T-cell (primary cell): ENCODE results near the gene LARP4. TPM values are rescaled to one million over a fixed set of nuclear protein-coding genes. Genes with fewer than 3 reads are reported as not detected.

Experiments
- ATAC-seq, 4 experiments: fragments of 200-7000 bp in 3 of 4; fragments of 150-1000 bp in 1 of 4; cut with Tn5 transposase; replicated peaks in 1 of 4; 1 replicate in 3 of 4; 2 replicates in 1 of 4; pipeline ENCODE4 v1.10.0; 2021; ENCODE audit warnings: moderate library complexity in 3 of 4, mild to moderate bottlenecking in 2 of 4, moderate number of reproducible peaks in 1 of 4
- CTCF ChIA-PET, 2 donors: fragments of 300-600 bp; sonication (Branson Sonifier 250); formaldehyde crosslinking; loops; one replicate each; lab custom pipeline; 2022; ENCODE audit warnings: antibody characterized with exemption in 2 of 2; lab: Charles Lee
- POLR2A ChIA-PET, 2 donors: fragments of 300-600 bp; sonication (Branson Sonifier 250); formaldehyde crosslinking; loops; one replicate each; lab custom pipeline; 2022; ENCODE audit warnings: antibody characterized with exemption in 2 of 2; lab: Charles Lee
- DNase-seq, 35 experiments: peaks; one replicate each; pipeline versions ENCODE4 v3.0.0 to v3.0.0-alpha.2; 2013 to 2023
- H3K27ac ChIP-seq: one replicate; pipeline ENCODE4 v1.5.1; 2013; ENCODE audit warnings: low read length
- H3K27me3 ChIP-seq, 2 experiments: replicated peaks in 1 of 2; 1 replicate in 1 of 2; 2 replicates in 1 of 2; pipeline versions ENCODE4 v1.6.1 to v1.7.0; 2013; ENCODE audit warnings: low read length in 1 of 2, mixed read lengths in 1 of 2; ENCODE audit not compliant: control insufficient read depth in 2 of 2, insufficient read depth in 2 of 2; ENCODE audit errors: extremely low read depth in 1 of 2
- H3K36me3 ChIP-seq, 2 donors: 1 replicate in 1 of 2; 2 replicates in 1 of 2; pipeline versions ENCODE4 v1.6.1 to v1.7.0; 2013; ENCODE audit warnings: low read length in 1 of 2; ENCODE audit not compliant: control insufficient read depth in 2 of 2, insufficient read depth in 1 of 2; ENCODE audit errors: extremely low read depth in 1 of 2
- H3K4me1 ChIP-seq, 2 experiments: 1 replicate in 1 of 2; 2 replicates in 1 of 2; pipeline versions ENCODE4 v1.6.1 to v1.7.0; 2013; ENCODE audit warnings: low read length in 2 of 2, mixed read lengths in 1 of 2; ENCODE audit not compliant: insufficient read depth in 2 of 2, control insufficient read depth in 1 of 2; ENCODE audit errors: extremely low read depth in 1 of 2
- H3K4me3 ChIP-seq, 2 donors: 1 replicate in 1 of 2; 2 replicates in 1 of 2; pipeline versions ENCODE4 v1.5.1 to v1.7.0; 2013; ENCODE audit warnings: mild to moderate bottlenecking in 2 of 2, low read length in 1 of 2, moderate library complexity in 1 of 2; ENCODE audit not compliant: control insufficient read depth in 1 of 2; ENCODE audit errors: extremely low read depth in 1 of 2
- H3K9me3 ChIP-seq: 2 replicates; pipeline ENCODE4 v1.7.0; 2013
- H3K27ac Mint-ChIP-seq, 2 donors: one replicate each; pipeline ENCODE4 v1.8.0; 2020 to 2021; ENCODE audit warnings: mild to moderate bottlenecking in 2 of 2, mixed read lengths in 2 of 2
- H3K27me3 Mint-ChIP-seq, 2 donors: one replicate each; pipeline ENCODE4 v1.8.0; 2021 to 2022; ENCODE audit warnings: mixed read lengths in 2 of 2
- H3K36me3 Mint-ChIP-seq: one replicate; pipeline ENCODE4 v1.8.0; 2021; ENCODE audit warnings: mixed read lengths
- H3K4me1 Mint-ChIP-seq, 3 donors: one replicate each; pipeline ENCODE4 v1.8.0; 2020 to 2022; ENCODE audit warnings: mixed read lengths in 3 of 3, mild to moderate bottlenecking in 1 of 3
- H3K4me3 Mint-ChIP-seq, 3 donors: one replicate each; pipeline ENCODE4 v1.8.0; 2020 to 2022; ENCODE audit warnings: mild to moderate bottlenecking in 3 of 3, mixed read lengths in 3 of 3, moderate library complexity in 3 of 3
- H3K9me3 Mint-ChIP-seq, 3 donors: one replicate each; pipeline ENCODE4 v1.8.0; 2020 to 2022; ENCODE audit warnings: mixed read lengths in 3 of 3
- WGBS: methylation state at CpG from one replicate; pipeline ENCODE4 v1.1.5; 2013; ENCODE audit warnings: missing lambda C conversion rate; ENCODE audit not compliant: insufficient coverage; 5-methylcytosine and 5-hydroxymethylcytosine counted together
- total RNA-seq, 35 experiments: library from RNA in 6 of 35; stranded (reverse) in 6 of 35; fragments of 120-200 nt in 1 of 35; gene quantifications; one replicate each; pipeline versions ENCODE4 v1.2.1 to v1.2.4 and lab custom pipeline; 2013 to 2026

LARP4 gene
- total RNA-seq: 10 to 100 TPM; 22.2 to 38.8 (median 36.7) TPM
- 28.0 TPM for total RNA-seq (2013)
- 24.0 to 335 (median 52.4) reads per million in 29 experiments for total RNA-seq (lab: John Stamatoyannopoulos, UW)

DNA sequence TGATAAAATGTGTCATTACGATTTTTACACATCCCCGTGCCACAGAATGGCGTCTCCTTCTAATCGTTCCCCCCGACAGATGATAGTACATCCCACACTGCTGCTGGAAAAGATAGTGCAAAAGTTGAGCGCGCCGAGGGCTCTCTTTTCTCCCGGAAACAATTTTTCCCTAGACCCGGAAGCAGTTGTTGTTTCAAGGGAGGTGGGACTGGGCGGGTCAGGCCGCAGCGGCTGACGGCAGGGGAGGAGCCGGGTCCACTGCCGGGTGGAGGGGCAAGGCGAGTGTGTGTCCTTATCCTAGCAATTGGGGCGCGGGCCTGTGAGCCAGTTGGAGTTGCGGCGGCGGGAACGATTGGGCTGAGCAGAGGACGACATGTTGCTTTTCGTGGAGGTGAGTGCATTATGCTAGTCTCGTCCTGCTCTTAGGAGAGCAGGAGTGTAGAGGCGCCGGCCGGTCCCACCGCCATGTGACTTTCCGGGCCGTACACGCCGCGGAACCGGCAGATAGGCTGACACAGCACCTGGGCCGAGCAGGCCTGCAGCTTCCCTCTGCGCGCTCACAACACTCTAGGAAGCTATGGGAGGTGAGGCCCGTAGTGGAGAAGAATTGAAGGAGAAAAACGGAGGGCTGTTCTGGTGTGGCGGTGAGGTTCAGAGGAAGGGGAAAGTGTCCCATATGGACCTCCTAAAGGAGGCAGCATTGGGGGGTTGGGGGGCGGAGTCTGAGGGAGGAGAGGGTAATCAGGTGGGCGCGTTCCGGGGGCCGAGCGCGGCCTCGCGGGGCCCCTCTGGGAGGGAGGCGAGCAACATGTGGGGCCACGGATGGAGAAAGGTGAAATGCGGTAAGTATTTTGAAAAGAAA is at the start of gene LARP4:
Gene LARP4 (plus strand): TSS at position 248 of the 862 bp plus-strand sequence. CDS start 126 bp downstream, at position 374.
- no peaks in the 10 kb centered on the region for H3K36me3 ChIP-seq
- WGBS: under 1% methylated on average over 43 of the region's 54 CpGs
- Mint-ChIP-seq H3K4me1 (peaks cover 36 to 41% (median 39%) of the 10 kb centered on the region in 3 donors), H3K27me3 (peaks cover 6 to 8% of the 10 kb centered on the region in 2 donors), H3K36me3 (no peaks in the 10 kb centered on the region), H3K27ac (peak within 1 kb of the TSS; percentile 81 to 92), H3K9me3 (no peaks in the 10 kb centered on the region), H3K4me3 (peak within 1 kb of the TSS; percentile 92 to 100 (median 98))
- ChIA-PET CTCF (no interaction called here), POLR2A (no interaction called here)
- H3K27me3 ChIP-seq: peaks cover 0 to 4% of the 10 kb centered on the region in 2 experiments
- no peaks in the 10 kb centered on the region for H3K9me3 ChIP-seq
- peaks cover 8 to 19% of the 10 kb centered on the region in 2 experiments for H3K4me1 ChIP-seq
- H3K4me3 ChIP-seq: peak within 1 kb of the TSS; percentile 79 to 90
- peak; percentile 96 to 97 (median 96) for ATAC-seq
- DNase-seq: peak; percentile 74 to 93 (median 85)
- peak within 1 kb of the TSS; percentile 83 for H3K27ac ChIP-seq

DNA sequence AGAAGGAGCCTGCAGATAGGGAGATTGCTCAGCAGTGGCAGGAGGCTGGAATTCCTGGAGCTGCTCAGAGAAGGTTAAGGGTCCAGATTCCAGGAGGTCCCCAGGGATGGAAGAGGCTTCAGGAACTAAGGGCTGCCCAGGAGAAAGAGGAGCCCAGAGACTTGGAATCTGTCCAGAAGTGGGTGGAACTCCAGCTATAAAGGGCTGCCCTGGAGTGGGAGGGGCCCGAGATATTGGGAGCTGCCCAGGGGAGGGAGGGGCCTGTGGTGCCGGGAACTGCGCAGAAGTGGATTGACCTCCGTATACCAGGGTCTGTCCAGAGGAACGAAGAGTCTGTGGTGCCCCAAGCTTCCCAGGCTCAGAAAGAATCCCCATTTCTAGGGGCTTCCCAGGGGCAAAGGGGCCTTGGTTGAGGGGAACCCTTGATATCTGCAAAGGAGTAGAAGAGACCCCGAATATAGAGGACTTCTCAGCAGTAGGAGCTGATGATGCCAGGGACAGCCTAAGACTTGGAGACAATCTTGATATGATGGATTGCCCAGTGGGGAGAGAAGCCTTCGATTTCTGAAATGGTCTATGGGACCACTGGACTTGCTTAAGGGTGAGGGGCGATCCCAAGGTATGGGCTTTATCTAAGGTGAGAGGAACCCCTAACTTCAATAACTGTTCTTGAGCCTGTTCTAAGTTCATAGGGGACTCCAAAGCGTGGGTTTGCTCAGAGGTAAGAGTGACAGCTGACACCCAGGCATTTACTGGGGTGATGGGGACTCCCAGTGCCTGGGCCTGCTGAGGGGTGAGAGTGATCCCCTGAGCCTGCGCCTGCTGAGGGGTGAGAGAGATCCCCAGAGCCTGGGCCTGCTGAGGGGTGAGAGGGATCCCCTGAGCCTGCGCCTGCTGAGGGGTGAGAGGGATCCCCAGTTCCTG is 49.3 kb upstream of the LARP4 start:
- Histone ChIP-seq H3K4me3 (no peak overlapping the region), H3K27me3 (no peaks in the 10 kb centered on the region), H3K27ac (no peak overlapping the region), H3K36me3 (no peaks in the 10 kb centered on the region), H3K4me1 (peaks cover 0 to 9% of the 10 kb centered on the region in 2 experiments), H3K9me3 (no peaks in the 10 kb centered on the region)
- WGBS: 91% methylated on average over 7 of the region's 11 CpGs
- ChIA-PET CTCF (no interaction called here), POLR2A (no interaction called here)
- no peak for DNase-seq
- no peak for ATAC-seq
- no peaks in the 10 kb centered on the region for H3K9me3 Mint-ChIP-seq
- no peak overlapping the region for H3K27ac Mint-ChIP-seq
- H3K27me3 Mint-ChIP-seq: no peaks in the 10 kb centered on the region
- no peaks in the 10 kb centered on the region for H3K36me3 Mint-ChIP-seq
- H3K4me3 Mint-ChIP-seq: no peak overlapping the region
- no peaks in the 10 kb centered on the region for H3K4me1 Mint-ChIP-seq

DNA sequence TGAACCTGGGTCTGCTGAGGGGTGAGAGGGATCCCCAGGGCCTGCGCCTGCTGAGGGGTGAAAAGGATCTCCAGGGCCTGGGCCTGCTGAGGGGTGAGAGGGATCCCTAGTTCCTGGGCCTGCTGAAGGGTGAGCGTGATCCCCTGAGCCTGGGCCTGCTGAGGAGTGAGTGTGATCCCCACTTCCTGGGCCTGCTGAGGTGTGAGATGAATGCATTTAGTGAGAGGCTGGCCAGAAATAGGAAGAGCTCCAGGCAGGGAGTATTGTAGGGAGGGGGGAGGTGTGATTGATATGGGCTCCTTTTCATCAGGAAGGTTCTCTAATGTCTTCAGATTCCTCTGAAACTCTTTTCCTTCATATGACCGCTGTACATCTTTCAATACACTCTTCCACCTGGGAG is 47.3 kb upstream of the LARP4 start:
- 81% methylated on average over 2 of the region's 3 CpGs for WGBS
- no peak for DNase-seq
- H3K36me3 ChIP-seq: no peaks in the 10 kb centered on the region
- ChIA-PET POLR2A (no interaction called here), CTCF (interaction anchor here in 1 of 2 donors (0.6 kb wide), 1 partner anchor 224 kb away, joined by 7 read pairs; no protein-coding TSS in a partner anchor)
- H3K9me3 ChIP-seq: no peaks in the 10 kb centered on the region
- H3K27ac ChIP-seq: no peak overlapping the region
- H3K4me3 Mint-ChIP-seq: no peak overlapping the region
- H3K9me3 Mint-ChIP-seq: no peaks in the 10 kb centered on the region
- no peaks in the 10 kb centered on the region for H3K27me3 ChIP-seq
- no peak overlapping the region for H3K4me3 ChIP-seq
- no peaks in the 10 kb centered on the region for H3K4me1 Mint-ChIP-seq
- no peaks in the 10 kb centered on the region for H3K36me3 Mint-ChIP-seq
- no peak for ATAC-seq
- no peaks in the 10 kb centered on the region for H3K27me3 Mint-ChIP-seq
- no peak overlapping the region for H3K27ac Mint-ChIP-seq
- peaks cover 0 to 9% of the 10 kb centered on the region in 2 experiments for H3K4me1 ChIP-seq

DNA sequence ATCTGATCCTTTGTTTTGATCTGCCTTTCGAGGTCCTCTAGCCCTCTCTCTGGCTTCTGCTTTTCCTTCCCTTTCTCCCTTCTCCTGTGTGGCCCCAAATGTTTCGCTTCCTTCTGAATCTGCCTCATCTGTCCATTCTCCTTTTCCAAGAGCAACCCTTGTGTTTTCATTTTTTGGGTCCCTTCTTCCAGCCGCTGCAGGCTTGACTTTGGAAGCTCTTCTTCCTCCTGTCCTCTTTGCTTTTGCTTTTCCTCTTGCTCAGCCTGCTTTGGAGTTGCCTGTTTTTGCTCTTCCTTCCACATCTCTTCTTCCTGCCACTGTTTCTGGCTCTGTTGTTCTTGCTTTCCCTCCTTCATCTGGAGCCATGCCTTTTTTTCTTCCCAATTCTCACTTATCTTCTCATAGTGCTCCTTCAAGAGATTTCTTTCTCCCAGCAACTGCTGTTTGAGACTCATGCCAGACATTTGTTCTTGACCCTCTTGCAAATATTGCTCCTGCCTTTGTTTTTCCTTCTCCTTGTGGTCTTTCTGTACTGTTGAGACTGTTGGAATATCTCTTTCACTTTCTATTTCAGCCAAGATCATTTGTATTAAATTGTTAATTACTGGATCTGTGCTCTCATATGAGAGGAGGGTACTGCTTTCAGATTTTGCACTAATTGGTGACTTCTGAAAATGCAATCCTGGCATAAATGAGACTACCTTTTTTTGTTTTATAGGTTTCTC is 46.7 kb upstream of the LARP4 start:
- no peak overlapping the region for H3K27ac ChIP-seq
- Mint-ChIP-seq H3K9me3 (no peaks in the 10 kb centered on the region), H3K4me1 (no peaks in the 10 kb centered on the region), H3K4me3 (no peak overlapping the region), H3K27ac (no peak overlapping the region), H3K36me3 (no peaks in the 10 kb centered on the region), H3K27me3 (no peaks in the 10 kb centered on the region)
- H3K4me3 ChIP-seq: no peak overlapping the region
- 89% methylated on average over 3 of the region's 3 CpGs for WGBS
- no peaks in the 10 kb centered on the region for H3K9me3 ChIP-seq
- peaks cover 0 to 9% of the 10 kb centered on the region in 2 experiments for H3K4me1 ChIP-seq
- no peaks in the 10 kb centered on the region for H3K27me3 ChIP-seq
- ChIA-PET POLR2A (no interaction called here), CTCF (interaction anchor here in 1 of 2 donors (0.6 kb wide), 1 partner anchor 224 kb away, joined by 7 read pairs; no protein-coding TSS in a partner anchor)
- no peaks in the 10 kb centered on the region for H3K36me3 ChIP-seq
- ATAC-seq: no peak
- DNase-seq: no peak

DNA sequence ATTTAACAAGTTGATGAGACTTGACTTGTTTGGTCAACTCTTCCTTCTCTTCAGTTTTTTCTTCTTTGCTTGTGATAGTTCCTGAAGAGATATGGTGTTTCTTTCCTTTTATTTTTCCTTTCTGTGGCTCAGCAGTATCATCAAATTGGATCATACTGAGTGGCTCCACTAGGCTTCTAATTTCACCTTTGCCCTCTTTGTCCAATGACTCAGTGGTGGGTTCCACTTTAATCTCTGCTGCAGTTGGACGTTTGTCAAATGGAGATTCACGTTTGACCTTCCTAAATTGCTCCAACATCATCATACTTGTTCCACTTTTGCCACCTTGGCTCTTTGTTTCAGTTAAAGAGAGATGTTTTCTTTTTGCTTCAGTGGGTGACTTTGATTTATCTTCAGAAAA is 45.8 kb upstream of the LARP4 start:
- Histone ChIP-seq H3K36me3 (no peaks in the 10 kb centered on the region), H3K4me1 (peaks cover 0 to 9% of the 10 kb centered on the region in 2 experiments), H3K27me3 (no peaks in the 10 kb centered on the region), H3K9me3 (no peaks in the 10 kb centered on the region), H3K4me3 (no peak overlapping the region), H3K27ac (no peak overlapping the region)
- no peak for DNase-seq
- no peaks in the 10 kb centered on the region for H3K36me3 Mint-ChIP-seq
- WGBS: no CpG with 5 or more reads among the region's 2 CpGs
- ChIA-PET CTCF (no interaction called here), POLR2A (no interaction called here)
- no peaks in the 10 kb centered on the region for H3K27me3 Mint-ChIP-seq
- H3K27ac Mint-ChIP-seq: no peak overlapping the region
- H3K4me3 Mint-ChIP-seq: no peak overlapping the region
- no peaks in the 10 kb centered on the region for H3K9me3 Mint-ChIP-seq
- no peak for ATAC-seq
- H3K4me1 Mint-ChIP-seq: no peaks in the 10 kb centered on the region

DNA sequence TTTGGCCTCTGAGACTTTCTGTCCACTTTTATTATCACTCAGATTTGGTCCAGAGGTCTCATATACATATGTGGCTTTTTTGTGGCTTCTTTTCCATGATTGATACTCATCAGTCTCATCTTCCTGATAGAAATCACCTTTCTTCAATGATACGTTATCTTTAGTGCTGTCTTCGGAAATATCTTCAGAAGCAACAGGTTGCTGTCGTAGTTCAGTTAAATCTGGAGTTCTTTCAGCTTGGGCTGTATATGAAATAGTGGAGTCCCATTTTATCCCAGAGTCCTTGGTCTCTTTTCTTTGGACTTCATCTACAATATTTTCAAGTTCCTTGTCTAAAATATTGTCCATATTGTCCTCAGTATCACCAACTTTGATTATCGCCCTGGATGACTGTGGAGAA is 45.3 kb upstream of the LARP4 start:
- no peaks in the 10 kb centered on the region for H3K4me1 Mint-ChIP-seq
- Histone ChIP-seq H3K27ac (no peak overlapping the region), H3K4me3 (no peak overlapping the region), H3K36me3 (no peaks in the 10 kb centered on the region), H3K9me3 (no peaks in the 10 kb centered on the region), H3K4me1 (peaks cover 0 to 9% of the 10 kb centered on the region in 2 experiments), H3K27me3 (no peaks in the 10 kb centered on the region)
- ATAC-seq: no peak
- no peaks in the 10 kb centered on the region for H3K36me3 Mint-ChIP-seq
- H3K27ac Mint-ChIP-seq: no peak overlapping the region
- H3K4me3 Mint-ChIP-seq: no peak overlapping the region
- POLR2A ChIA-PET: no interaction called here
- no peaks in the 10 kb centered on the region for H3K9me3 Mint-ChIP-seq
- no peak for DNase-seq
- no CpG with 5 or more reads among the region's 4 CpGs for WGBS
- H3K27me3 Mint-ChIP-seq: no peaks in the 10 kb centered on the region
- CTCF ChIA-PET: no interaction called here
